ENCODE data around the gene RPH3AL. TPM values are rescaled to one million over a fixed set of nuclear protein-coding genes. Genes with fewer than 3 reads are reported as not detected.
A peak's percentile ranks its signal among the peaks of the same experiment; 100 is the strongest.
"Not testable (repeated sequence)": the region's sequence is repeated elsewhere in the genome, so short reads cannot be mapped to it uniquely, and the experiment has no call there.

RPH3AL gene
- total RNA-seq, 4 donors from 2014 or later = 9.9 to 44.7 (median 21.5) TPM

DNA sequence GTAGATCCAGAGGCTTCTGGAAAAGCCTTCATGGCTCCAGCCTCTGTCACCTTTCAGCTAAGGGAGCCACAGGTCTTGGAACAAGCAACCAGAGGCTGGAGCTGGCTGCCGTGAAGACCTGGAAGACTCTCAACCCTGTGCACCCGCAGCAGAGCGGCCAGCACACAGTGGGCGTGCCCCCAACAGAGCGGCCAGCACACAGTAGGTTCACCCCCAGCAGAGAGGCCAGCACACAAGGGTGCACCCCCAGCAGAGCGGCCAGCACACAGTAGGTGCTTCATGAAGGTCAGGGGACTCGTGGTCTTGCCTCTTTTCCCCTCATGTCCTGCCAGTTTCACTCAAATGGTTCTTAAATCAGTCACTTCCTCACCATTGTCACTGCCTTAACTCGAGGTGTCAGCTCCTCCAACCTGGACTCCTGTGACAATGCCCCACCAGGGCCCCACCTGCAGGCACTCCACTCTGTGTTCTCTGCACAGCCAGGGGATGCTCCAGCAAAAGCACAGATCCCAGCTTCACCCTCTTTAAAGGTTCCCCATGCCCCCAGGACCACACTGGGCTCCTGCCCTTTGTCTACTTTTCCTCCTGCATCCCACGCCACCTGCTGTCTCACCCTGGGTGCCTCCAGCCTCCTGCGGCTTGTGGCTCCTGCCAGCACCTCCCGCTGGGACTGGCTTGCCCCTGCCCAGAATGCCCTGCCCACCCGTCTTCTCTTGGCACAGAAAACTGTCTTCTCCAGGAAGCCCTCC, 128.7 kb downstream of the RPH3AL start:
- Histone ChIP-seq H3K4me1 (no peaks in the 10 kb centered on the region), H3K9me3 (no peaks in the 10 kb centered on the region), H3K27ac (no peak overlapping the region), H3K4me3 (no peak overlapping the region), H3K36me3 (no peaks in the 10 kb centered on the region), H3K27me3 (no peaks in the 10 kb centered on the region)
- TF ChIP-seq, protein P1, sequence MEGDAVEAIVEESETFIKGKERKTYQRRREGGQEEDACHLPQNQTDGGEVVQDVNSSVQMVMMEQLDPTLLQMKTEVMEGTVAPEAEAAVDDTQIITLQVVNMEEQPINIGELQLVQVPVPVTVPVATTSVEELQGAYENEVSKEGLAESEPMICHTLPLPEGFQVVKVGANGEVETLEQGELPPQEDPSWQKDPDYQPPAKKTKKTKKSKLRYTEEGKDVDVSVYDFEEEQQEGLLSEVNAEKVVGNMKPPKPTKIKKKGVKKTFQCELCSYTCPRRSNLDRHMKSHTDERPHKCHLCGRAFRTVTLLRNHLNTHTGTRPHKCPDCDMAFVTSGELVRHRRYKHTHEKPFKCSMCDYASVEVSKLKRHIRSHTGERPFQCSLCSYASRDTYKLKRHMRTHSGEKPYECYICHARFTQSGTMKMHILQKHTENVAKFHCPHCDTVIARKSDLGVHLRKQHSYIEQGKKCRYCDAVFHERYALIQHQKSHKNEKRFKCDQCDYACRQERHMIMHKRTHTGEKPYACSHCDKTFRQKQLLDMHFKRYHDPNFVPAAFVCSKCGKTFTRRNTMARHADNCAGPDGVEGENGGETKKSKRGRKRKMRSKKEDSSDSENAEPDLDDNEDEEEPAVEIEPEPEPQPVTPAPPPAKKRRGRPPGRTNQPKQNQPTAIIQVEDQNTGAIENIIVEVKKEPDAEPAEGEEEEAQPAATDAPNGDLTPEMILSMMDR (IDR thresholded peaks at IDR 0.05) = no peak
- DNase-seq = no peak
- intact Hi-C loops (cut with DNase I; ENCODE audit: low total_unique reads) = no loop called here

DNA sequence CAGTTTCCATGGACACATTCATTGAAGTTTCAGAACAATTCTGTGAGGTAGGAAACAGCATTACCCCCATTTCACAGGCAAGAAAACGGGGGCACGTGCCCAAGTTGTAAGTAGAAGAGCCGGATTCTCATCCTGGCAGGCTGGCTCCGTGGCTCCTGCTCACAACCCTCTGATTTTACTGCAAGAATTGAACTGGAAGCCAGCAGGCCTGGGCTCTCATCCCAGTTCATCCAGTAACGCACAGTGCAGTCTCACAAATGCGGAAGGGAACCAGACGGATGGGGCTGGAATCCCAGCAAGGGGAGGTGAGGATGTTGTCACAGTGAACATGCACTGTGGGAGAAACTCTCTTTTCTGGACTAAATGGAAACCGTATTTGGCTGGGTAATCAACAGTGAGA, 130.4 kb downstream of the RPH3AL start:
- Histone ChIP-seq H3K27me3 (no peaks in the 10 kb centered on the region), H3K9me3 (no peaks in the 10 kb centered on the region), H3K36me3 (no peaks in the 10 kb centered on the region), H3K27ac (no peak overlapping the region), H3K4me3 (no peak overlapping the region), H3K4me1 (no peaks in the 10 kb centered on the region)
- intact Hi-C loops (cut with DNase I; ENCODE audit: low total_unique reads) = no loop called here
- peak in 1 of 2 donors; percentile 34 for DNase-seq
- TF ChIP-seq, protein P1 (IDR thresholded peaks at IDR 0.05) = no peak
- TF ChIP-seq POLR2A (IDR thresholded peaks at IDR 0.05) = no peak

DNA sequence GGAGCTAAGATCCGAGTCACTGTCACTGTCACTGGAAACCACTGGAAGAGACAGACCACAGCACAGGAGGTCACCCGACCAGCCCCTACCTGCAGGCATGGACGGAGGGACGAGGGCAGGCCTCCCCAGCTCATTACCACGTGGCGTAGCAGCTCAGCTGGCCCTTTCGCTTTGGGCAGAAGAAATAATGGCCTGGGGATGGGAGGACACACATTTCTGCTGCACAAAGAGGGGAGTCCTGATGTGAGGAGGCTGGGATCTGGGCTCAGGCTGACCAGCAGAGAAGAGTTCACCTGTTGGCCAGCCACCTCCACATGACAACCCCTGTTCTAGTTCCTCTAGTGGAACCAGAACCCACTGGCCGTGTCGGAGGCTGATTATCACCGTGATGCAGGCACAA, 132.9 kb downstream of the RPH3AL start:
- H3K4me3 ChIP-seq = no peak overlapping the region
- no peaks in the 10 kb centered on the region for H3K9me3 ChIP-seq
- no peaks in the 10 kb centered on the region for H3K27me3 ChIP-seq
- intact Hi-C loops (cut with DNase I; ENCODE audit: low total_unique reads) = no loop called here
- no peaks in the 10 kb centered on the region for H3K36me3 ChIP-seq
- TF ChIP-seq POLR2A (IDR thresholded peaks at IDR 0.05) = no peak
- TF ChIP-seq, protein P1 (IDR thresholded peaks at IDR 0.05) = no peak
- no peak for DNase-seq
- no peak overlapping the region for H3K27ac ChIP-seq
- no peaks in the 10 kb centered on the region for H3K4me1 ChIP-seq

DNA sequence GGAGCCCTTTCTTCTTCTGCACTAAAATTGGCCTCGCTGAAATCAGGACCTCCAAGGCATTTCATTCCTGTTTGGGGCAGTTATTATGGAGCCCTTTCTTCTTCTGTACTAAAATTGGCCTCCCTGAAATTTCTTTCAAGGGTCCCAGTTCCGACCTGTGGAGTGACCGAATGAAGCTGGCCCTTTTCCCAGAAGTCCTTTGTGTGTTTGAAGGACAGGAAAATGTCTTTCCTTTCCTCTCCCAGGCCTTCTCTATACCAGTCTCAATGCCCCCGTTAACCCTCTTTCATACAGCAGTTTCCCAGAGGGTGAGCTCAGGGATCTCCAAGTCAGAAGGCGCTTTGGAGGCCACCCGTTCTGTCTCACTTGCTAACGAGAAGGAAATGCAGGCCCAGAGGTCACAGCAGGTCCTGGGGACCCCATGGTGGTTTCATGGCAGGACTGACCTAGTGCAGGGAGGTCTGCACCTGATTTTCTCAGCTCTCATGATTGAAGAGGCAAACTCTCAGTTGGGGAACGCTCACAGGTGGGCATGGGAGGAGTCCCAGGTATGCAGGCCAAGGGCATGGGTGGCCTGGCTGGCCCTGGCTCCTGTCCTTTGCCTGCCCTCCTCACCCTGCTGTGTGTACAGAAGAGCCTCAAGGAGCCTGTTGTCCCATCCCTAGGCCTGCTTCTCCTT, 134.0 kb downstream of the RPH3AL start:
- Histone ChIP-seq H3K9me3 (no peaks in the 10 kb centered on the region), H3K27ac (no peak overlapping the region), H3K36me3 (no peaks in the 10 kb centered on the region), H3K27me3 (no peaks in the 10 kb centered on the region), H3K4me3 (no peak overlapping the region), H3K4me1 (no peaks in the 10 kb centered on the region)
- intact Hi-C loops (cut with DNase I; ENCODE audit: low total_unique reads) = no loop called here
- TF ChIP-seq POLR2A (IDR thresholded peaks at IDR 0.05) = no peak
- TF ChIP-seq, protein P1 (IDR thresholded peaks at IDR 0.05) = no peak
- no peak for DNase-seq

DNA sequence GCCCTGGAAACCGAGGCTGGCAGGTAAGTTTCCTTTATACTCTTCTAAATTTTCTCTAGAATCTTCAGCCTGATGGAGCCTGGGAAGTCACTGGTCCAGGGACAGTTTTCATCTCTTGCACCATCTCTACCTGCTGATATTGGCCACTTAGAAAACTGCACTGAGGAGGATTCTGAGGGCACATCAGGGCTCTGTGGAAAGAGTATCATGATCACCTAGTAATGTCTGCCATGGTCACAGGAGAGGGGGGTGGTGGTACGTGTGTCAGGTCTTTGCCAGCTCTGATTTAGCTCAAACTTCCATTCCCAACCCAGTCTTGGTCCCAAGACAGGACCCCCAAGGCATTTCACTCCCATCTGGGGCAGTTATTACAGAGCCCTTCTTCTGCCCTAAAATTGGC, 136.0 kb downstream of the RPH3AL start:
- Histone ChIP-seq H3K4me1 (no peaks in the 10 kb centered on the region), H3K27ac (no peak overlapping the region), H3K4me3 (no peak overlapping the region), H3K27me3 (no peaks in the 10 kb centered on the region), H3K36me3 (no peaks in the 10 kb centered on the region), H3K9me3 (no peaks in the 10 kb centered on the region)
- no peak for DNase-seq
- TF ChIP-seq, protein P1 (IDR thresholded peaks at IDR 0.05) = no peak
- TF ChIP-seq POLR2A (IDR thresholded peaks at IDR 0.05) = no peak
- intact Hi-C loops (cut with DNase I; ENCODE audit: low total_unique reads) = no loop called here

DNA sequence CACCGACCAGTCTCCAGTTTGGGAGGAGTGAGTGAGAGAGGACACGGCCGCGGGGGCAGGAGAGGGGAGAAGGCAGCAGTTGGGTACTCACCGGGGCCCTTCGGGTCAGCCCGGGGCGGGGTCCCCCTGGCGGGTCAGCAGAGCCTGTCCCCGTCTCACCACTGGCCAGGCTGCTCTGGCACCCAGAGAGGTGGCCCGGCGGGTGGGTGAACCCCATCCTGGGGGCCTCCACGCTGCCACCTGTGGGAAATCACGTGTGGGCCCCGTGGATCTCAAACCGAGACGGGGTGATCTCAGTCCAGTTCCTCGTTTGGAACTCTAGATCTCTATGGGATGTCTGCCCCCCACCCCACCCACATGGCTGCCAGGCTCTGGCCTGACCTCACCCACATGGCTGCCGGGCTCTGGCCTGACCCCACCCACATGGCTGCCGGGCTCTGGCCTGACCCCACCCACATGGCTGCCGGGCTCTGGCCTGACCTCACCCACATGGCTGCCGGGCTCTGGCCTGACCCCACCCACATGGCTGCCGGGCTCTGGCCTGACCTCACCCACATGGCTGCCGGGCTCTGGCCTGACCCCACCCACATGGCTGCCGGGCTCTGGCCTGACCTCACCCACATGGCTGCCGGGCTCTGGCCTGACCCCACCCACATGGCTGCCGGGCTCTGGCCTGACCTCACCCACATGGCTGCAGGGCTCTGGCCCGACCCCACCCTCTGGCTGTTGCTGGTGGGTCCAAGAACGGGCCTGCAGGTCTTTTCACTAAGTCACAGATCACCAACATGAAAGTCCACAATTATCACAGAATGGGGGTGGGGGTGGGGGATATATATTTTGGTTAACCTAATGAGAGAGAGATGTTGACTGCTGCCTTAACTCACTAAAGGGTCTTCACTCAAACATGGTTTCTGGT, 136.8 kb downstream of the RPH3AL start:
- H3K36me3 ChIP-seq; intact Hi-C loops (cut with DNase I; ENCODE audit: low total_unique reads); H3K27me3 ChIP-seq; H3K4me1 ChIP-seq; H3K4me3 ChIP-seq; H3K9me3 ChIP-seq; DNase-seq: not testable (repeated sequence)
- H3K27ac ChIP-seq = peak overlapping the region in 1 of 2 donors; percentile 26
